K562 (cell line): Measurements from ENCODE around the gene TERT. TPM values are rescaled to one million over a fixed set of nuclear protein-coding genes. Genes with fewer than 3 reads are reported as not detected.

Experiments
- ATAC-seq: fragments of 200-7000 bp; cut with Tn5 transposase; 3 replicates; pipeline ENCODE4 v1.9.1; 2020; ENCODE audit warnings: moderate library complexity
- BruUV-seq: library from RNA; stranded (reverse); fragments of 400-500 nt; replicated peaks from 2 replicates; lab custom pipeline; 2021; lab: Mats Ljungman, UMichigan
- CTCF ChIA-PET: fragments of 300-600 bp; formaldehyde crosslinking; extraction: SDS; loops from one replicate; lab custom pipeline; 2021; ENCODE audit warnings: low intra/inter-chr PET ratio; lab: Yijun Ruan, JAX
- POLR2A ChIA-PET: fragments of 300-600, 350-650 bp; sonication (Branson Sonifier 250); formaldehyde crosslinking; extraction: SDS; loops from one replicate; lab custom pipeline; 2021; ENCODE audit warnings: antibody characterized with exemption, inconsistent platforms; lab: Yijun Ruan, JAX
- DNase-seq, 4 experiments: peaks; one replicate each; pipeline versions ENCODE4 v3.0.0 to v3.0.0-alpha.2; 2011 to 2018; ENCODE audit warnings: low spot score in 3 of 4, mixed read lengths in 3 of 4; ENCODE audit errors: extremely low read depth in 1 of 4
- FAIRE-seq: peaks from 2 replicates; lab custom pipeline; 2011; peaks lifted over from hg19 to GRCh38; lab: Jason Lieb, UNC
- H2AFZ ChIP-seq: 2 replicates; pipeline ENCODE4 v1.6.0; 2011; ENCODE audit warnings: low read depth, low read length, control low read depth, inconsistent platforms
- H3K27ac ChIP-seq: fragments of 200-600 bp; 3 replicates; pipeline ENCODE4 v1.8.0; 2011; ENCODE audit warnings: low read depth, mild to moderate bottlenecking, control low read depth, inconsistent platforms, low read length, moderate library complexity, mixed read lengths; ENCODE audit errors: extremely low read depth
- H3K27me3 ChIP-seq, 2 experiments: fragments of 300-600 bp in 1 of 2; 2 replicates in 1 of 2; 3 replicates in 1 of 2; pipeline versions ENCODE4 v1.6.0 to v1.8.0; 2011; ENCODE audit warnings: inconsistent platforms in 2 of 2, low read length in 2 of 2, mild to moderate bottlenecking in 1 of 2, mixed read lengths in 1 of 2, moderate library complexity in 1 of 2; ENCODE audit not compliant: control insufficient read depth in 2 of 2, insufficient read depth in 2 of 2
- H3K36me3 ChIP-seq: fragments of 300-600 bp; 3 replicates; pipeline ENCODE4 v1.8.0; 2011; ENCODE audit warnings: mild to moderate bottlenecking, low read length, inconsistent platforms; ENCODE audit not compliant: control insufficient read depth, insufficient read depth
- H3K4me1 ChIP-seq, 2 experiments: fragments of 200-600 bp in 1 of 2; replicated peaks in 1 of 2; 2 replicates in 1 of 2; 3 replicates in 1 of 2; pipeline versions ENCODE4 v1.5.1 to v1.8.0; 2011; ENCODE audit warnings: inconsistent platforms in 2 of 2, low read length in 2 of 2, mild to moderate bottlenecking in 1 of 2, mixed read lengths in 1 of 2, moderate library complexity in 1 of 2; ENCODE audit not compliant: control insufficient read depth in 2 of 2, insufficient read depth in 2 of 2
- H3K4me2 ChIP-seq: 2 replicates; pipeline ENCODE4 v1.6.1; 2011; ENCODE audit warnings: low read length, control low read depth, inconsistent platforms, mixed read lengths; ENCODE audit not compliant: insufficient read depth
- H3K4me3 ChIP-seq: fragments of 200-600 bp; sonication (generic), shearing (Covaris generic); 2 replicates; pipeline ENCODE4 v1.5.1; 2016; ENCODE audit warnings: control low read depth, inconsistent platforms
- H3K79me2 ChIP-seq: fragments of 200-600 bp; 3 replicates; pipeline ENCODE4 v1.8.0; 2011; ENCODE audit warnings: low read length, inconsistent platforms; ENCODE audit not compliant: control insufficient read depth, insufficient read depth
- H3K9ac ChIP-seq, 2 experiments: 2 replicates each; pipeline versions ENCODE4 v1.6.0 to v1.6.1; 2011; ENCODE audit warnings: low read depth in 2 of 2, low read length in 2 of 2, control low read depth in 1 of 2, inconsistent platforms in 1 of 2, mild to moderate bottlenecking in 1 of 2, mixed read lengths in 1 of 2; ENCODE audit not compliant: insufficient read depth in 1 of 2
- H3K9me1 ChIP-seq: one replicate; pipeline ENCODE4 v1.6.0; 2011; ENCODE audit warnings: inconsistent platforms, mild to moderate bottlenecking, low read length, moderate library complexity; ENCODE audit not compliant: control insufficient read depth, insufficient read depth
- H3K9me3 ChIP-seq: replicated peaks from 2 replicates; pipeline ENCODE4 v1.5.1; 2011; ENCODE audit warnings: low read depth, low read length, inconsistent platforms; ENCODE audit not compliant: control insufficient read depth, insufficient read depth
- H4K20me1 ChIP-seq: replicated peaks from 2 replicates; pipeline ENCODE4 v1.6.1; 2011; ENCODE audit warnings: low read length, inconsistent platforms, mixed read lengths; ENCODE audit not compliant: control insufficient read depth, insufficient read depth
- ETV6 ChIP-seq, 3 experiments: fragments of 150-350 bp in 1 of 3; sonication (generic) in 1 of 3; formaldehyde crosslinking in 1 of 3; IDR thresholded peaks; 2 replicates each; pipeline versions ENCODE4 v1.6.1 to v1.8.0; 2014 to 2022; ENCODE audit warnings: borderline replicate concordance in 2 of 3, low read depth in 2 of 3, antibody characterized with exemption in 1 of 3, low read length in 1 of 3, mild to moderate bottlenecking in 1 of 3, missing genetic modification reagents in 1 of 3
- GTF2E2 ChIP-seq: fragments of 200-800 bp; sonication (Bioruptor generic); IDR thresholded peaks from 2 replicates; pipeline ENCODE4 v1.6.1; 2016; ENCODE audit warnings: missing genetic modification characterization, missing compliant biosample characterization
- NCOA4 ChIP-seq: fragments of 450-650 bp; IDR thresholded peaks from 2 replicates; pipeline ENCODE4 v1.6.1; 2018; ENCODE audit warnings: mild to moderate bottlenecking; ENCODE audit not compliant: partially characterized antibody
- PHTF2 ChIP-seq: fragments of 250-450 bp; sonication (Bioruptor Pico); IDR thresholded peaks from 2 replicates; pipeline ENCODE4 v1.5.0; 2021; ENCODE audit warnings: mild to moderate bottlenecking
- SREBF2 ChIP-seq: sonication (generic); formaldehyde crosslinking; IDR thresholded peaks from 2 replicates; pipeline ENCODE4 v1.4.0; 2020; ENCODE audit warnings: mild to moderate bottlenecking, missing genetic modification reagents
- ZNF347 ChIP-seq: fragments of 450-650 bp; formaldehyde crosslinking; IDR thresholded peaks from 2 replicates; pipeline ENCODE4 v1.4.0; 2020; ENCODE audit warnings: low read depth, mild to moderate bottlenecking, moderate library complexity
- WGBS: fragments of 100-300 bp; shearing (Covaris generic); methylation state at CpG from one replicate; pipeline ENCODE4 v1.1.6; 2016; ENCODE audit warnings: low coverage, mixed read lengths; ENCODE audit not compliant: insufficient coverage; ENCODE audit errors: missing lambda C conversion rate; 5-methylcytosine and 5-hydroxymethylcytosine counted together
- in situ Hi-C: fragments of 300-500 bp; cut with MboI; formaldehyde crosslinking; loops from 4 replicates; pipeline ENCODE4 v1.15.0; 2018; ENCODE audit warnings: inconsistent platforms, mixed read lengths
- intact Hi-C: fragments of 100-400 bp; cut with micrococcal nuclease; formaldehyde crosslinking; loops from 2 replicates; pipeline ENCODE4 v1.14.2; 2022
- polyA plus RNA-seq, 8 experiments: library from polyadenylated mRNA; depleted of rRNA in 4 of 8; stranded (reverse) in 5 of 8; unstranded in 3 of 8; fragments of >200 nt; fragmentation: Nextera tagmentation in 2 of 8; fragmentation: Illumina TruSeq in 1 of 8; extraction: Ambion mirVana in 2 of 8; extraction: Trizol in 1 of 8; gene quantifications; 2 replicates each; pipeline versions ENCODE4 v1.2.1 to v1.2.3, GENCODE V29; 2011 to 2014; ENCODE audit warnings: inconsistent platforms in 1 of 8, missing spikeins in 1 of 8
- total RNA-seq, 7 experiments: library from RNA; depleted of rRNA in 6 of 7; stranded (reverse); fragments of >200 nt in 6 of 7; fragmentation: Illumina TruSeq in 2 of 7; extraction: Trizol in 2 of 7; gene quantifications; 2 replicates each; pipeline versions ENCODE4 v1.2.1 to v1.2.3, GENCODE V29; 2011 to 2021; ENCODE audit warnings: low replicate concordance in 1 of 7
- TF ChIP-seq, protein P1 (sequence below): IDR thresholded peaks from 2 replicates; pipeline ENCODE4 v1.6.1; 2012; ENCODE audit warnings: low read depth, low read length, improper control_type of control experiment, borderline replicate concordance
- TF ChIP-seq, protein P2 (sequence below): sonication (generic); formaldehyde crosslinking; IDR thresholded peaks from 2 replicates; pipeline ENCODE4 v1.9.0; 2022; ENCODE audit warnings: mild to moderate bottlenecking, missing genetic modification reagents

The TERT gene
- total and polyA plus RNA-seq, 9 of the 15 experiments (the other 6 are each of a cell fraction or from before 2014, with no cell fraction given): 0.08 to 4.5 (median 0.98) TPM; not detected in 1

DNA sequence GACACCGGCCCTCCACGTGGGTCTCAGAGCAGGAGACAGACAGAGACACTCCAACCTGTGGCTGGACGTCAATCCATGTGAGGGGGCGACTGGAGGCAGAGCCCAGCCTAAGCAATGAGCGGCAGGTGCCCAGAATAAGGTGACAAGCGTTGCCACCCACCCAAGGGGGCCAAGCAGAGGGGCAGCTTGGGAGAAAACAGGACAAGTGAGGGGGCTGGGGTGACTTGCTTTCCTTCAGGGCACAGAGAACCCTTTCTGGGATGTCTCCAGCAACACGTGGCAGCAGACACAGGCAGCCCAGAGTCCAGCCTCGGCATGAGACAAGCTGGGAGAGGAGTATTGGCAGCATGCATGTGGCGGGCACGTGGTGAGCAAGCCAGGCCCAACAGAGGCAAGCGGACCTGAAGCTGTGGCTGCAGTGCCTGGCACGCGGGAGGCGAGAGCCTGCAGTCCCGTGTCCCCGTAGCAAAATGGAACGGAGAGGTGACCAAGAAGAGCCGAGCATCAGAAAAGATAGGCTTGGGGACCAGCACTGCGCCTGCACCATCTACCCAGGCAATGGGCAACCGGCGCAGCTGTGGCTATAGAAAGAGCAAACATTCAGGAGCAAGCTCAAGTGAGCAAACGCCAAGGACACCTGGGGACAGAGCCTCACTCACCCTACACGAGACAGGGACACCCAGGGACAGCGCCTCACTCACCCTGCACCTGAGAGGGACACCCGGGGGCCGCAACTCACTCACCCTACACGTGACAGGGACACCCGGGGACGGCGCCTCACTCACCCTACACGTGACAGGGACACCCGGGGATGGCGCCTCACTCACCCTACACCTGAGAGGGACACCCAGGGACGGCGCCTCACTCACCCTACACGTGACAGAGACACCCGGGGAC, 6.2 kb downstream of the TERT start:
- WGBS: 42% methylated on average over 35 of the region's 37 CpGs
- Histone ChIP-seq H2AFZ (no peak overlapping the region), H3K9me3 (no peaks in the 10 kb centered on the region), H3K79me2 (no peaks in the 10 kb centered on the region), H3K27me3 (peaks cover 9 to 58% of the 10 kb centered on the region in 2 experiments), H3K36me3 (no peaks in the 10 kb centered on the region), H3K27ac (no peak overlapping the region), H3K4me2 (no peak overlapping the region), H3K9ac (no peak overlapping the region), H4K20me1 (peaks cover 9% of the 10 kb centered on the region; the same call in 1 of the 2 replicates), H3K4me1 (peaks cover 0 to 38% of the 10 kb centered on the region in 2 experiments; a peak in 2 of 5 replicates), H3K9me1 (no peaks in the 10 kb centered on the region), H3K4me3 (no peak overlapping the region)
- ChIA-PET POLR2A (interaction anchor here (1.1 to 1.2 kb wide), 2 partner anchors 9 to 27 kb away, joined by 3 to 4 read pairs; no protein-coding TSS in a partner anchor), CTCF (interaction anchor here (0.5 kb wide), 1 partner anchor 102 kb away, joined by 4 read pairs; no protein-coding TSS in a partner anchor)
- TF ChIP-seq NCOA4 (no peak), ETV6 (IDR thresholded peaks at IDR 0.05; ENCODE audit: borderline replicate concordance in 1 of 2, low read depth in 2 of 2, low read length in 1 of 2) (no peak), ETV6 (CRISPR knock-in tag; IDR thresholded peaks at IDR 0.05; ENCODE audit: borderline replicate concordance) (no peak), PHTF2 (CRISPR knock-in tag) (no peak), GTF2E2 (tag) (no peak), SREBF2 (CRISPR knock-in tag) (no peak), ZNF347 (no peak)
- TF ChIP-seq, protein P1, sequence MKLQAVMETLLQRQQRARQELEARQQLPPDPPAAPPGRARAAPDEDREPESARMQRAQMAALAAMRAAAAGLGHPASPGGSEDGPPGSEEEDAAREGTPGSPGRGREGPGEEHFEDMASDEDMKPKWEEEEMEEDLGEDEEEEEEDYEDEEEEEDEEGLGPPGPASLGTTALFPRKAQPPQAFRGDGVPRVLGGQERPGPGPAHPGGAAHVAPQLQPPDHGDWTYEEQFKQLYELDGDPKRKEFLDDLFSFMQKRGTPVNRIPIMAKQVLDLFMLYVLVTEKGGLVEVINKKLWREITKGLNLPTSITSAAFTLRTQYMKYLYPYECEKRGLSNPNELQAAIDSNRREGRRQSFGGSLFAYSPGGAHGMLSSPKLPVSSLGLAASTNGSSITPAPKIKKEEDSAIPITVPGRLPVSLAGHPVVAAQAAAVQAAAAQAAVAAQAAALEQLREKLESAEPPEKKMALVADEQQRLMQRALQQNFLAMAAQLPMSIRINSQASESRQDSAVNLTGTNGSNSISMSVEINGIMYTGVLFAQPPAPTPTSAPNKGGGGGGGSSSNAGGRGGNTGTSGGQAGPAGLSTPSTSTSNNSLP: no peak
- TF ChIP-seq, protein P2, sequence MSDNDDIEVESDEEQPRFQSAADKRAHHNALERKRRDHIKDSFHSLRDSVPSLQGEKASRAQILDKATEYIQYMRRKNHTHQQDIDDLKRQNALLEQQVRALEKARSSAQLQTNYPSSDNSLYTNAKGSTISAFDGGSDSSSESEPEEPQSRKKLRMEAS: peak; percentile 61
- ATAC-seq: peak; percentile 52
- DNase-seq: no peak
- in situ Hi-C loops: no loop called here
- no peak for FAIRE-seq
- intact Hi-C loops: no loop called here
- no TSS peak for BruUV-seq
